Spleen (tissue), 7 donors: ENCODE measurements around the gene F13B.

Experiments
- CTCF ChIP-seq, 11 experiments: fragments of 200-600 bp in 7 of 11; fragments of 450-650 bp in 4 of 11; sonication (generic) in 4 of 11; IDR thresholded peaks in 8 of 11; conservative IDR thresholded peaks in 3 of 11; 1 replicate in 7 of 11; 2 replicates in 4 of 11; pipeline versions ENCODE4 v1.4.0 to v1.8.0; 2016 to 2021; ENCODE audit warnings: antibody characterized with exemption in 11 of 11, inconsistent platforms in 4 of 11, mild to moderate bottlenecking in 1 of 11
- POLR2A ChIP-seq, 3 donors: fragments of 450-650 bp; IDR thresholded peaks; one replicate each; pipeline ENCODE4 v1.5.1; 2017; ENCODE audit warnings: antibody characterized with exemption in 3 of 3, mild to moderate bottlenecking in 1 of 3
- POLR2AphosphoS5 ChIP-seq, 3 donors: sonication (generic); formaldehyde crosslinking; IDR thresholded peaks; one replicate each; pipeline ENCODE4 v1.5.1; 2017; ENCODE audit warnings: antibody characterized with exemption in 3 of 3
- donor health status: DM: no; HTN: no; CAD: no; lungs with moderate emphysema.
- donor health status: DM: no; HTN: no; CAD: no.
- donor health status: DM: no; HTN: no; CAD: no.

GRCh38 chr1:197096137-197096536, 29.1 kb upstream of the F13B start:
- TF ChIP-seq CTCF (IDR thresholded peaks at IDR 0.05 in 8 of 11, conservative IDR thresholded peaks at IDR 0.05 in 3 of 11) (no peak), POLR2AphosphoS5 (IDR thresholded peaks at IDR 0.05) (no peak), POLR2A (IDR thresholded peaks at IDR 0.05) (no peak)
